CD4-positive, alpha-beta T cell (primary cell): Measurements from ENCODE around the gene CYP4A22. TPM values are rescaled to one million over a fixed set of nuclear protein-coding genes. Genes with fewer than 3 reads are reported as not detected.
"Not testable (repeated sequence)": the region's sequence is repeated elsewhere in the genome, so short reads cannot be mapped to it uniquely, and the experiment has no call there.

Experiments used
- ATAC-seq: fragments of 200-7000 bp; cut with Tn5 transposase; one replicate; pipeline ENCODE4 v1.10.0; 2022; ENCODE audit warnings: mild to moderate bottlenecking; ENCODE audit not compliant: poor library complexity
- CTCF ChIA-PET: fragments of 350-600 bp; sonication (Branson Sonifier 250); formaldehyde crosslinking; loops from one replicate; lab custom pipeline; 2021; ENCODE audit warnings: antibody characterized with exemption, inconsistent platforms; lab: Charles Lee
- POLR2A ChIA-PET: fragments of 350-600 bp; sonication (Branson Sonifier 250); formaldehyde crosslinking; loops from one replicate; lab custom pipeline; 2021; ENCODE audit warnings: antibody characterized with exemption, inconsistent platforms; lab: Charles Lee
- DNase-seq, 14 experiments: peaks; one replicate each; pipeline ENCODE4 v3.0.0-alpha.2; 2013 to 2020; ENCODE audit warnings: mixed read lengths in 2 of 14
- H3K27ac ChIP-seq, 2 donors: one replicate each; pipeline versions ENCODE4 v1.5.1 to v1.7.0; 2013; ENCODE audit warnings: low read length in 2 of 2, low read depth in 1 of 2, mild to moderate bottlenecking in 1 of 2
- H3K27me3 ChIP-seq, 2 experiments: 1 replicate in 1 of 2; 2 replicates in 1 of 2; pipeline versions ENCODE4 v1.6.1 to v1.7.0; 2013; ENCODE audit warnings: low read length in 2 of 2, control low read depth in 1 of 2, mild to moderate bottlenecking in 1 of 2, moderate library complexity in 1 of 2; ENCODE audit not compliant: insufficient read depth in 2 of 2, control insufficient read depth in 1 of 2
- H3K36me3 ChIP-seq: one replicate; pipeline ENCODE4 v1.6.1; 2013; ENCODE audit warnings: low read length, control low read depth; ENCODE audit not compliant: insufficient read depth
- H3K4me1 ChIP-seq: one replicate; pipeline ENCODE4 v1.6.1; 2013; ENCODE audit warnings: low read length, control low read depth; ENCODE audit not compliant: insufficient read depth
- H3K4me3 ChIP-seq: one replicate; pipeline ENCODE4 v1.5.1; 2013; ENCODE audit warnings: mild to moderate bottlenecking, low read length, moderate library complexity
- H3K9me3 ChIP-seq, 2 experiments: 1 replicate in 1 of 2; 2 replicates in 1 of 2; pipeline versions ENCODE4 v1.6.1 to v1.7.0; 2013; ENCODE audit warnings: low read length in 2 of 2, mild to moderate bottlenecking in 2 of 2, control low read depth in 1 of 2, moderate library complexity in 1 of 2; ENCODE audit not compliant: control insufficient read depth in 1 of 2, insufficient read depth in 1 of 2
- H3K27ac Mint-ChIP-seq: one replicate; pipeline ENCODE4 v1.8.0; 2020; ENCODE audit warnings: mixed read lengths
- H3K27me3 Mint-ChIP-seq: one replicate; pipeline ENCODE4 v1.8.0; 2021; ENCODE audit warnings: mixed read lengths
- H3K36me3 Mint-ChIP-seq: one replicate; pipeline ENCODE4 v1.8.0; 2021; ENCODE audit warnings: low read depth, mixed read lengths
- H3K4me1 Mint-ChIP-seq: one replicate; pipeline ENCODE4 v1.8.0; 2021; ENCODE audit warnings: low read depth, mixed read lengths
- H3K4me3 Mint-ChIP-seq: one replicate; pipeline ENCODE4 v1.8.0; 2020; ENCODE audit warnings: mild to moderate bottlenecking, mixed read lengths
- H3K9me3 Mint-ChIP-seq: one replicate; pipeline ENCODE4 v1.8.0; 2020; ENCODE audit warnings: mixed read lengths
- intact Hi-C, 2 experiments: fragments of 100-400 bp; cut with DNase I in 1 of 2; cut with micrococcal nuclease in 1 of 2; formaldehyde crosslinking; loops; one replicate each; pipeline versions ENCODE4 v1.15.1 to v1.9.0; 2023 to 2025; cut with DNase I, micrococcal nuclease
- total RNA-seq, 174 experiments: library from RNA in 2 of 174; stranded (reverse) in 2 of 174; gene quantifications; one replicate each; pipeline ENCODE4 v1.2.3 and lab custom pipeline; 2021 to 2026
- TF ChIP-seq, protein P1 (sequence below): fragments of 200-600 bp; IDR thresholded peaks from one replicate; pipeline ENCODE4 v1.8.0; 2022; ENCODE audit warnings: antibody characterized with exemption, mild to moderate bottlenecking

Gene CYP4A22
- total RNA-seq, 2 experiments from 2014 or later, result not detected

DNA sequence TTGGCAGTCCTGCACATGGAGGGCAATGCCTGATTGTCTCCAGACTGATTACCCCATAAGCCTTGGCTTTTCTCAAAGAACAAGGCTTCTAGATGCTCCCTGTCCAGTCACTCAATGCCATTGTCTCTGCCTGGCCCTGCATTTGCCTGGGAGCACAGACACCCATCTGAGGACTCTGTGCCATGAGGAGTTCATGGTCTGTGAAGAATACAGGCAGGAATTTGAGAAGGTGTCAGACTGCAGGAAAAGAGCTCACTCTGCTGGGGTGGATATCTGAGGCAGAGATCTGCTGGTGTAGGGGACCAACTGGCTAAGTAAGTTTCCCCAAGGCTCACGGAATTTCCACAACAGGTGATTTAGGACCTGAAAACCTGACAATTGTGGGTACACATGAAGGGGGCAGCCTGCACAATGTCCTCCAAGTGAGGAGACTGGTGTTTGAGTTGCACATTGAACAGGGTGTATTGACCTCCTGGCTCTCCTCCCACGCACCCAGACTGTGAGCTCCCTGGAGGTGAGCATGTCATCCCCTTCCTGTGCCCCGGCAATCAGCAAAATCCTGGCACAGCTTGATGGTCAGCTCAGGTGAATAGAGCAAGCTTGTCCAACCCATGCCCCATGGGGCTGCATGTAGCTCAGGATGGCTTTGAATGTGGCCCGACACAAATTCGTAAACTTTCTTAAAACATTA lies 829 bp downstream of the CYP4A22 start:
- Mint-ChIP-seq H3K4me1 (no peaks in the 10 kb centered on the region), H3K9me3 (no peaks in the 10 kb centered on the region), H3K27me3 (peaks cover 13% of the 10 kb centered on the region), H3K36me3 (no peaks in the 10 kb centered on the region), H3K4me3 (no peak overlapping the region), H3K27ac (no peak overlapping the region)
- Histone ChIP-seq H3K27me3 (no peaks in the 10 kb centered on the region), H3K4me1 (no peaks in the 10 kb centered on the region), H3K27ac (no peak overlapping the region), H3K36me3 (no peaks in the 10 kb centered on the region), H3K4me3 (no peak overlapping the region), H3K9me3 (no peaks in the 10 kb centered on the region)
- CTCF ChIA-PET, result no interaction called here
- ATAC-seq (no peak), DNase-seq (no peak)
- TF ChIP-seq, protein P1, sequence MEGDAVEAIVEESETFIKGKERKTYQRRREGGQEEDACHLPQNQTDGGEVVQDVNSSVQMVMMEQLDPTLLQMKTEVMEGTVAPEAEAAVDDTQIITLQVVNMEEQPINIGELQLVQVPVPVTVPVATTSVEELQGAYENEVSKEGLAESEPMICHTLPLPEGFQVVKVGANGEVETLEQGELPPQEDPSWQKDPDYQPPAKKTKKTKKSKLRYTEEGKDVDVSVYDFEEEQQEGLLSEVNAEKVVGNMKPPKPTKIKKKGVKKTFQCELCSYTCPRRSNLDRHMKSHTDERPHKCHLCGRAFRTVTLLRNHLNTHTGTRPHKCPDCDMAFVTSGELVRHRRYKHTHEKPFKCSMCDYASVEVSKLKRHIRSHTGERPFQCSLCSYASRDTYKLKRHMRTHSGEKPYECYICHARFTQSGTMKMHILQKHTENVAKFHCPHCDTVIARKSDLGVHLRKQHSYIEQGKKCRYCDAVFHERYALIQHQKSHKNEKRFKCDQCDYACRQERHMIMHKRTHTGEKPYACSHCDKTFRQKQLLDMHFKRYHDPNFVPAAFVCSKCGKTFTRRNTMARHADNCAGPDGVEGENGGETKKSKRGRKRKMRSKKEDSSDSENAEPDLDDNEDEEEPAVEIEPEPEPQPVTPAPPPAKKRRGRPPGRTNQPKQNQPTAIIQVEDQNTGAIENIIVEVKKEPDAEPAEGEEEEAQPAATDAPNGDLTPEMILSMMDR, result no peak
- POLR2A ChIA-PET, result no interaction called here
- intact Hi-C loops, result no loop called here

GRCh38 chr1:47140358-47140757 lies 3.1 kb downstream of the CYP4A22 start:
- intact Hi-C loops, result not testable (repeated sequence)

DNA sequence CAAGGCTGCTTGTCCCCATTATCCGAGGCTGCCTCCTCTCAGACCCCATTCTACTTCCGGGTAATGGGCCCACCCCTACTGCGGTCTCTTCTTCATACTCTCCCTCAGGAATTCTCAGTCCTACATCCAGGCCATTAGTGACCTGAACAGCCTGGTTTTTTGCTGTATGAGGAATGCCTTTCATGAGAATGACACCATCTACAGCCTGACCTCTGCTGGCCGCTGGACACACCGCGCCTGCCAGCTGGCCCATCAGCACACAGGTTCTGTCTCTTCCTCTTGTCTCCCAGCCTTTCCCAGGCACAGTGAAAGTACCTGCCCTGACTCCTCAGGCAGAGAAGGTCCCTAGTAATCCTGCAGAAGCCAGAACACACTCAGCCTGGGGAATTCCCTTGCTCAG lies 6.4 kb downstream of the CYP4A22 start:
- H3K4me3 ChIP-seq, intact Hi-C loops, H3K9me3 Mint-ChIP-seq, H3K27ac Mint-ChIP-seq, H3K4me3 Mint-ChIP-seq, H3K27me3 ChIP-seq, H3K4me1 Mint-ChIP-seq, CTCF ChIA-PET, H3K4me1 ChIP-seq, H3K36me3 ChIP-seq, H3K36me3 Mint-ChIP-seq, ATAC-seq, DNase-seq, H3K27ac ChIP-seq, POLR2A ChIA-PET, H3K9me3 ChIP-seq: not testable (repeated sequence)
- peaks cover 26% of the 10 kb centered on the region for H3K27me3 Mint-ChIP-seq

More at GRCh38 chr1:47140358-47140757, 3.1 kb downstream of the CYP4A22 start:
- DNase-seq, ATAC-seq, H3K9me3 ChIP-seq, H3K27ac Mint-ChIP-seq, H3K4me3 Mint-ChIP-seq, POLR2A ChIA-PET, H3K4me1 Mint-ChIP-seq, H3K36me3 Mint-ChIP-seq, H3K9me3 Mint-ChIP-seq, CTCF ChIA-PET, H3K27ac ChIP-seq, H3K36me3 ChIP-seq, H3K4me1 ChIP-seq, H3K4me3 ChIP-seq, H3K27me3 ChIP-seq: not testable (repeated sequence)
- peaks cover 14% of the 10 kb centered on the region for H3K27me3 Mint-ChIP-seq

DNA sequence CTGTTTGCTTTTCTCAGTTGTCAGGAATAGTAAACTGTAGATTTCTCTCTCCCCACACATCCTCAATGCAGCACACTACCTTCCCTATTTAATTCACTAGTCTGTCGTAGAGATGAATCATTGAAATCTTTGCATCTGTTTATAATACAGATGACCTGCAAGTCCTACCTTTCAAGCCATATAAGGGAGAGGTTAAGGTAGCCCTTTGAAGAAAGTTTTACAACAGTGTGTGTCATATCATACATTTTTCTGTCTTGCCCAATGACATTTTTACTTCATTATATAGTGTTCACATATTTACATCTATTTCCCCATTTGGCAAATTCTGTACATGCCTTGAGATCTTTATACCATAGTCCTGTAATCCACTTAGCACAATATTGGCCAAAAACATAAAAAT lies 9.3 kb downstream of the CYP4A22 start:
- H3K27me3 ChIP-seq, H3K36me3 ChIP-seq, H3K4me1 Mint-ChIP-seq, H3K36me3 Mint-ChIP-seq, H3K9me3 ChIP-seq, intact Hi-C loops, H3K27ac ChIP-seq, H3K4me3 Mint-ChIP-seq, H3K4me3 ChIP-seq, H3K4me1 ChIP-seq, DNase-seq, POLR2A ChIA-PET, CTCF ChIA-PET, H3K27ac Mint-ChIP-seq, ATAC-seq, H3K9me3 Mint-ChIP-seq: not testable (repeated sequence)
- peaks cover 34% of the 10 kb centered on the region for H3K27me3 Mint-ChIP-seq
